ENCODE results near the gene FBP1. TPM values are rescaled to one million over a fixed set of nuclear protein-coding genes. Genes with fewer than 3 reads are reported as not detected.

Gene FBP1
- total RNA-seq, 1 experiment from 2014 or later = 48.1 TPM

DNA sequence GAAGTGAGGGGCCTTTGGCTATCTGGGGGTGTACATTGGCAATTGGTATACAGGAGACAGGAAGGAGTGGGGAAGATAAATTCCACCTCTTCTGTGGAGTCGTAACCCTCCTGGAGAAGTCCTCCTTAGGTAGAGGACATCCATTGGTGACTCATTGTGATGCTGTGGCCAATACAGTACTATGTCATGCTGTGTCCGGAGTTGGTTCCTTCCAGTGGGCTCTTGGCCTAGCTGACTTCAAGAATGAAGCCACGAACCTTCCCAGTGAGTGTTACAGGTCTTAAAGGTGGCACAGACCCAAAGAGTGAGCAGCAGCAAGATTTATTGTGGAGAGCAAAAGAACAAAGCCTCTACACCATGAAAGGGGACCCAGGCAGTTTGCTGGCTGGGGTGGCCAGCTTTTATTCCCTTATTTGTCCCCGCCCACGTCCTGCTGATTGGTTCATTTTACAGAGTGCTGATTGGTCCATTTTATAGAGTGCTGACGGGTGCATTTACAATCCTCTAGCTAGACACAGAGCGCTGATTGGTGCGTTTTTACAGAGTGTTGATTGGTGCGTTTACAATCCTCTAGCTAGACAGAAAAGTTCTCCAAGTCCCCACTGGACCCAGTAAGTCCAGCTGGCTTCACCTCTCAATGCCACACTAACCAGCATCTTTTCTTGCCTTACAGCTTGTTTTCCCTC lies 37.3 kb upstream of the FBP1 start:
- Histone ChIP-seq H3K4me2 (ENCODE audit: low read length) (no peak overlapping the region), H3K4me3 (ENCODE audit: low read length) (no peak overlapping the region), H3K27ac (ENCODE audit: low read length) (no peak overlapping the region), H3K4me1 (ENCODE audit: insufficient read depth, low read length) (peaks cover 15% of the 10 kb centered on the region), H3K27me3 (ENCODE audit: low read length) (no peaks in the 10 kb centered on the region), H3K9me2 (replicated peaks; ENCODE audit: low read length) (no peaks in the 10 kb centered on the region), H3F3A (ENCODE audit: low read length, unreplicated experiment) (no peaks in the 10 kb centered on the region), H4K20me1 (ENCODE audit: low read length) (no peaks in the 10 kb centered on the region), H2AFZ (ENCODE audit: low read length) (no peak overlapping the region), H3K9me3 (ENCODE audit: low read length) (no peaks in the 10 kb centered on the region), H3K79me2 (ENCODE audit: low read length) (no peaks in the 10 kb centered on the region), H3K9ac (ENCODE audit: low read length) (no peak overlapping the region), H3K36me3 (ENCODE audit: low read depth, low read length) (no peaks in the 10 kb centered on the region)
- no peak for TF ChIP-seq EZH2phosphoT487 (IDR thresholded peaks at IDR 0.05; ENCODE audit: borderline replicate concordance, low read length)
- CTCF ChIA-PET = no interaction called here
- ATAC-seq = no peak
- POLR2A ChIA-PET (ENCODE audit: unreplicated experiment) = no interaction called here
- no TSS peak for BruUV-seq (replicated peaks)
- intact Hi-C loops (cut with micrococcal nuclease) = no loop called here
- no peak for DNase-seq

GRCh38 chr9:94675008-94675881 lies 35.9 kb upstream of the FBP1 start:
- CTCF ChIA-PET = no interaction called here
- no peaks in the 10 kb centered on the region for H3K9me3 ChIP-seq (ENCODE audit: low read length)
- no TSS peak for BruUV-seq (replicated peaks)
- POLR2A ChIA-PET (ENCODE audit: unreplicated experiment) = no interaction called here
- H3K4me2 ChIP-seq (ENCODE audit: low read length) = no peak overlapping the region
- no peaks in the 10 kb centered on the region for H3K9me2 ChIP-seq (replicated peaks; ENCODE audit: low read length)
- H2AFZ ChIP-seq (ENCODE audit: low read length) = 0 out of 2 replicates have a peak overlapping the region, but pooled peaks have one; percentile 9
- no peak overlapping the region for H3K4me3 ChIP-seq (ENCODE audit: low read length)
- H3K9ac ChIP-seq (ENCODE audit: low read length) = no peak overlapping the region
- no peaks in the 10 kb centered on the region for H3K36me3 ChIP-seq (ENCODE audit: low read depth, low read length)
- peaks cover 14% of the 10 kb centered on the region for H3K4me1 ChIP-seq (ENCODE audit: insufficient read depth, low read length)
- H3K27ac ChIP-seq (ENCODE audit: low read length) = no peak overlapping the region
- no peak for TF ChIP-seq CTCF (conservative IDR thresholded peaks at IDR 0.05; ENCODE audit: low read depth, low read length)
- no peak for TF ChIP-seq EZH2phosphoT487 (IDR thresholded peaks at IDR 0.05; ENCODE audit: borderline replicate concordance, low read length)
- no peak for TF ChIP-seq EZH2 (IDR thresholded peaks at IDR 0.05; ENCODE audit: low read length, unreplicated experiment)
- no peaks in the 10 kb centered on the region for H3F3A ChIP-seq (ENCODE audit: low read length, unreplicated experiment)
- no peaks in the 10 kb centered on the region for H3K27me3 ChIP-seq (ENCODE audit: low read length)
- ATAC-seq (no peak), DNase-seq (no peak)
- H3K79me2 ChIP-seq (ENCODE audit: low read length) = no peaks in the 10 kb centered on the region
- H4K20me1 ChIP-seq (ENCODE audit: low read length) = no peaks in the 10 kb centered on the region
- intact Hi-C loops (cut with micrococcal nuclease) = no loop called here

DNA sequence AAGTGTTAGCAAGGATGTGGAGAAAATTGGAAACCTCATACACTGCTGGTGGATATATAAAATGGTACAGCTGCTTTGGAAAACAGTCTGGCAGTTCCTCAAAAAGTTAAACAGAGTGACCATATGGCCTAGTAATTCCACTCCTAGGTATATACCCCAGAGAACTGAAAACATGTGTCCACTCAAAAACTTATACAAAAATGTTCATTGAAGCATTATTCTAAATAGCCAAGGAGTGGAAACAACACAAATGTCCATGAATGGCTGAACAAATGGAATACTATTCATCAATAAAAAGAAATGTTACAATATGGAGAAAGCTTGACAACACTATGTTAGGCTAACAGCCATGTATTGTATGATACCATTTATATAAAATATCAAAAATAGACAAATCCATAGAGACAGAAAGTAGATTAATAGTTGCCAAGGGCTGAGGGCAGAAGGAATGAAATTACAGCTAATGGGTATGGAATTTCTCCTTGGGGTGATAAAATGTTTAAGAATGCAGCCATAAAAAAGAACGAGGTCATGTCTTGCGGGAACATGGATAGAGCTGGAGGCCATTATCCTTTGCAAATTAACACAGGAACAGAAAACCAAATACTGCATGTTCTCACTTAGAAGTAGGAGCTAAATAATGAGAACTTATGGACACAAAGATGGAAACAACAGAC lies 33.6 kb upstream of the FBP1 start:
- ChIA-PET CTCF (interaction anchor here (0.7 kb wide), 1 partner anchor 24 kb away, joined by 3 read pairs; no protein-coding TSS in a partner anchor), POLR2A (ENCODE audit: unreplicated experiment) (interaction anchor here (0.5 kb wide), 1 partner anchor 8 kb away, joined by 3 read pairs; no protein-coding TSS in a partner anchor)
- Histone ChIP-seq H3K4me3 (ENCODE audit: low read length) (no peak overlapping the region), H3K9me3 (ENCODE audit: low read length) (no peaks in the 10 kb centered on the region), H3K27ac (ENCODE audit: low read length) (peak overlapping the region; percentile 53), H3K4me1 (ENCODE audit: insufficient read depth, low read length) (peaks cover 17% of the 10 kb centered on the region), H3K79me2 (ENCODE audit: low read length) (no peaks in the 10 kb centered on the region), H3K4me2 (ENCODE audit: low read length) (peak overlapping the region; percentile 72), H2AFZ (ENCODE audit: low read length) (peak overlapping the region; percentile 86), H3K27me3 (ENCODE audit: low read length) (no peaks in the 10 kb centered on the region), H4K20me1 (ENCODE audit: low read length) (no peaks in the 10 kb centered on the region), H3K36me3 (ENCODE audit: low read depth, low read length) (no peaks in the 10 kb centered on the region), H3K9me2 (replicated peaks; ENCODE audit: low read length) (no peaks in the 10 kb centered on the region), H3F3A (ENCODE audit: low read length, unreplicated experiment) (no peaks in the 10 kb centered on the region), H3K9ac (ENCODE audit: low read length) (no peak overlapping the region)
- BruUV-seq (replicated peaks) = no TSS peak
- ATAC-seq = peak; percentile 72
- intact Hi-C loops (cut with micrococcal nuclease) = no loop called here
- DNase-seq = peak; percentile 79
- TF ChIP-seq EZH2phosphoT487 (IDR thresholded peaks at IDR 0.05; ENCODE audit: borderline replicate concordance, low read length) = no peak
- TF ChIP-seq EZH2 (IDR thresholded peaks at IDR 0.05; ENCODE audit: low read length, unreplicated experiment) = no peak
- TF ChIP-seq CTCF (conservative IDR thresholded peaks at IDR 0.05; ENCODE audit: low read depth, low read length) = no peak
